Stimulated activated CD4-positive, alpha-beta T cell treated with anti-CD3 and anti-CD28 coated beads, Interleukin-2, amount 100 ng/mL, for 48 hours (primary cell): ENCODE measurements around the gene PDE3A.
"Not testable (repeated sequence)": the region's sequence is repeated elsewhere in the genome, so short reads cannot be mapped to it uniquely, and the experiment has no call there.

Experiments
- DNase-seq, 2 donors: peaks; one replicate each; pipeline ENCODE4 v3.0.0-alpha.2; 2020

The PDE3A gene

DNA sequence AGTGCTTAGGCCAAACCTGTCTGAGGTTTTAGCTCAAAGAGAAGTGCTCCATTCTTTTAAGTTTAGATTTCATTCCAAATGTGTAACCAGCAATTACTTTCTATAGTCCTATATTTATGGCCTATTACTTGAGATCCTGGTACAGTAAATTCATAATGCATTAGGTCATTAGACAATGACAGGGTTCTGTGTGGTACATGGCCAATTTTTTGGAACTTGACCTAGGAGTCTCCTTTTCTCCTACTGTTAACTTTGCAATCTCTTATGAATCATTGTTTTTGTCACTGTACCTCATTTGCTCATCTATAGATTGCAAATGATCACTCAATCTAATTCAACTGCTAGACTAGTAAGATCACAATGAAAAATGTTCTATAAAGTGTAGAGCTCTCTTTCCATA, 136.7 kb downstream of the PDE3A start:
- no peak for DNase-seq

- DNase-seq = no peak
These were observed 138.7 kb downstream of the PDE3A start for GRCh38 chr12:20507056-20507455.

- DNase-seq = no peak
These were observed 139.4 kb downstream of the PDE3A start for GRCh38 chr12:20507711-20508110.

- no peak for DNase-seq
These were observed 140.0 kb downstream of the PDE3A start for GRCh38 chr12:20508359-20508758.

DNA sequence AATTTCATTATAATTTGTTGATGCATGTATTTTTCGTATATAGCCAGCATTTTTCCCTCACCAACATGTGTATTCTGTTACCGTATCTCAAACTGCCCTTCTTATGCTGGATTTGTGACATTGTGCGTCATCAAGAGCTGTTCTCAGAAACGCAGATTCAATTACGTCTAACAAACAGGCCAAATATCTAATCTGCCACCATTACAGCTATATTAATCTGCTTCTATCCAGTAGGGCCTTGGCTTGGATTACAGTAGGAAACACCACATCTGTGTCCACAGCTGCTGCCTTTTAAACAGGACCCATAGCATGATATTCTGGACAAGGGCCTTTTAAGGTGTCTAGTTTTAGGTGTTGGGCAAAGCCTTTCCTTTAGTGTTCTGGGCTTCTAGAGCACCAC, 140.6 kb downstream of the PDE3A start:
- DNase-seq = no peak

GRCh38 chr12:20510811-20511210, 142.5 kb downstream of the PDE3A start:
- no peak for DNase-seq

DNA sequence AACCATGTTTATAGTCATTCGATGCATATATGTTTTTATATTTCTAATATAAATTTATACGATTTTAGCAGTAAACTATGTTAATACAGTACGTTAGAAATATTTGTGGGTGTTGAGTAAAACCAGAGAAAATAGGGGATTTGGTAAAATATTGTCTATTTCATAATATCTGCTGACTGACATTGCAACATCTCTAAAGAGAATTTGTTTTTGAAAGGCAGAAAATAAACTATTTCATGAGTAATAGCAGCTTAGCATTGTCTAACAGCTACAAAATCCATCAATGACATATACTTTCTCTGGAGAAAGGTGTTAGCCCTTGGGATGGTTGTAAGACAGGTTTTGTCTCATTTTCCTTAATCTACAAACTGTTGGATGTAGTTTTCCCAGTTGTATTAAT, 144.9 kb downstream of the PDE3A start:
- DNase-seq = no peak

DNA sequence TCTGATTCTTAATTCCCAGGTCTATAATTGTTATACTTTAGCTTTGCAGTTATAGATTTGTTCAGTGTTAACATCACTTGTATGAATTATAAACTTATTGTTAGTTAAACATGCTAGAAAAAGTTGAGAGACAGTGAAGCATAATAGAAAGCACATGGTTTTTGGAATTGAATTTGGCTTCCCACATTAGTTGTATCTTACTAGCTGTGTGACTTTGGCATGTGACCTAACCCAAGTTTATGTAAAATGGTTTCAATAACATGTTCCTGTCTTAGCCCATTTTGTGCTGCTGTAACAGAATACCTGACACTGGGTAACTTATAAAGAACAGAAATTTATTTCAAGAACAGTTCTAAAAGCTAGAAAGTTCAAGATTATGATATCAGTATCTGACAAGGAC, 146.3 kb downstream of the PDE3A start:
- no peak for DNase-seq

DNA sequence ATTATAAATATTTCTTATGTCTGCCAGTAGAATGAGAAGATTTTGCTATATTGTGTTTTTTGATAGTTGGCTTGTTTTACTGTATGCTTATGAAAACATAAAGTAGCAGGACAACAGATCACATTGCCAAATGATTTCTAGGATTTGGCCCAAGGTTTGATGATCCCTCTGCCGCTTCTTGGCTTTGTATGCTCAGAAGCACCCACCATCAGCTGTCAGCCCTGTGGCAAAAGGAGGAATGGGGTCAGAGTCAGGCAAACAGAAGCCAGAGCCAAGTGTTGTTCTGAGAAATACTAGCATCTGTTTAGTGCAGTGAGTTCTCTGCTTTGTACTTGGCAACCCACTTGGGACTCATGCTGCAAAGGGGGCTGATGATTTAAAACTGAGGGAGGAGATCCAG, 152.2 kb downstream of the PDE3A start:
- no peak for DNase-seq

- DNase-seq = no peak
These were observed 155.3 kb downstream of the PDE3A start for GRCh38 chr12:20523658-20524057.

DNA sequence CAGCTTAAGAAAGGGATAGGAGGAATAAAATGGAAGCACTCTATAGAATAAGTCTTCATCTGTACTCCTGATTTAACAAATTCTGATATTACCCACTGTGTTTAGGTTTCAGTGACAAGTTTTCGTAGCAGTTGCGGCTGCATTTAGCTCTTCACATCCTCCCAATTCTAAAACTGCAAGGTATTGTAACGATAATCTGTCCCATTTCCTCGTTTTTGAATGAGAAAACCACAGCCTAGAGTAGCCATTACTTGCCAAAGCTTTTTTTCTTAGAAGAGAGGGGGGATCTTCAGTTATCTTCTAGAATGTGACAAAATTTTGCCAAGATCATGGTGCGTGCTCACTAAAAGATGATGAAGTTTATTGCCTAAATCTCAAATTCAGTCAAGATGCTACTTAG, 155.8 kb downstream of the PDE3A start:
- DNase-seq = no peak

GRCh38 chr12:20525064-20525610, 156.8 kb downstream of the PDE3A start:
- no peak for DNase-seq

- DNase-seq = no peak
These were observed 159.3 kb downstream of the PDE3A start for GRCh38 chr12:20527417-20528163.

- no peak for DNase-seq
These were observed 159.9 kb downstream of the PDE3A start for GRCh38 chr12:20528208-20528607.

GRCh38 chr12:20546267-20546666, 177.9 kb downstream of the PDE3A start:
- DNase-seq = no peak

GRCh38 chr12:20547816-20548575, 179.7 kb downstream of the PDE3A start:
- no peak for DNase-seq

DNA sequence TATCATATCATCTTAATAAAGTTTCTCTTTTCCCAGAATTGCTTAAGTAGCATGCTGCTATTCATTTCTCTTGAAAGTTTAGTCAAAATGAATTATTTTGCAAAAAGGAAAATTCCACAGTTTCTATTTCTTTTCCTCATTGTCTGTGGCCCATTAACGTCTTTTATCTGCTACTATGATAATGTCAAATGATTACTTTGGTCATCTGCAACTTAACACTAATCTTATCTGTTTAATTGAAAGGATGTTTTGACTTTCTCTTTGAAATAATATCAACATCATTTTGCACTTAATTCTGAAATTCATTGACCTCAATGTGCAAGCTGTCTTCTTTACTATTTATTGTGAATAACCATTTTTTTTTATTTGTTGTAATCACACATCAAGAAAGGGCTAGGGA, 180.3 kb downstream of the PDE3A start:
- DNase-seq = no peak

- no peak for DNase-seq
These were observed 180.9 kb downstream of the PDE3A start for GRCh38 chr12:20549108-20549719.

DNA sequence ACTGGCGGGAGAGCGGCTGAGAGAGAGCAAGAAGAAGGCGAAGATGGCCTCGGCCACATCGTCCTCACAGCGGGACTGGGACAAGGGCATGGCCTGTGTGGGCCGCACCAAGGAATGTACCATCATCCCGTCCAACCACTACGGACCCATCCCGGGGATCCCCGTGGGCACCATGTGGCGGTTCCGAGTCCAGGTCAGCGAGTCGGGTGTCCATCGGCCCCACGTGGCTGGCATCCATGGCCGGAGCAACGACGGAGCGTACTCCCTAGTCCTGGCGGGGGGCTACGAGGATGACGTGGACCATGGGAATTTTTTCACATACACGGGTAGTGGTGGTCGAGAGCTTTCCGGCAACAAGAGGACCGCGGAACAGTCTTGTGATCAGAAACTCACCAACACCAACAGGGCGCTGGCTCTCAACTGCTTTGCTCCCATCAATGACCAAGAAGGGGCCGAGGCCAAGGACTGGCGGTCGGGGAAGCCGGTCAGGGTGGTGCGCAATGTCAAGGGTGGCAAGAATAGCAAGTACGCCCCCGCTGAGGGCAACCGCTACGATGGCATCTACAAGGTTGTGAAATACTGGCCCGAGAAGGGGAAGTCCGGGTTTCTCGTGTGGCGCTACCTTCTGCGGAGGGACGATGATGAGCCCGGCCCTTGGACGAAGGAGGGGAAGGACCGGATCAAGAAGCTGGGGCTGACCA, 183.6 kb downstream of the PDE3A start:
- not testable (repeated sequence) for DNase-seq

GRCh38 chr12:20552586-20552985, 184.2 kb downstream of the PDE3A start:
- DNase-seq = not testable (repeated sequence)

GRCh38 chr12:20555015-20555414, 186.7 kb downstream of the PDE3A start:
- DNase-seq = no peak

DNA sequence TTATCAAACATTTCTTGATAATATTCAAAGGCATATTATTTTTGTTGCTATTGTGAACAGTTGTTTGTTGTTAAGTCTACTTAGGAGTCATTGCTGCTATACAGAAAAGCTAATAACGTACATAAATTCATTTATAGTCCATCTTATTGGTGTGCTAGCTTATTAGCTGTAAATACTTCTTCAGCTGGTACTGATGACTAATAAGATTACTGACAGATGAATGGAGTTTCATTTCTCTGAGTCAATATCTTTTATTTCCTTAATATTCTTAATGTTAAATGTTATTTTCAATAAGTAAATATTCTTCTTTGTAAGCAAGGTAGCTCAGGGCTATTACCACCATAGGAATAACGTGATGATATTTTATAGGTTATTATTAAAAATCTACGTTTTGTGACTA, 187.4 kb downstream of the PDE3A start:
- no peak for DNase-seq

DNA sequence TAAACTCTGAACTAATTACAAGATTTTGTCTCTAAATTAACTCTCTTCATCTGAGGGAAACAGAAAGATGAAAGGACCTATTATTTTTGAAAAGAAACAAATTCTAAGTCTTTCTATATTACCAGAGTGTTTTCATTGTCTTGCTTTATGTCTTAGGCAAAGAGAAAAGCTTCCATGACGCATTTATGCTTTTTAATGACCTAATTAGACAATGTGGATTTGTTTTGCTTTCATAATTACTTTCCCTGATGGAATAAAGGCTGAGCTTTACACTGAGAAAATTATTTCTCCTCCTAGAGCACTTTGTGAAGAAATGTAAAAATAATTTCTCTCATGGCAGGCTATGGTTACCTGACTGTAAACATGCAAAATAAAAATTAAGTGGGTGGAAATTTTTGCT, 188.8 kb downstream of the PDE3A start:
- no peak for DNase-seq
